Heart right ventricle (tissue), 16 donors: Measurements from ENCODE around the gene HTT. TPM values are rescaled to one million over a fixed set of nuclear protein-coding genes. Genes with fewer than 3 reads are reported as not detected.

Experiments
- ATAC-seq, 8 donors: fragments of 200-7000 bp; cut with Tn5 transposase; one replicate each; pipeline ENCODE4 v1.9.1; 2020; ENCODE audit warnings: mild to moderate bottlenecking in 8 of 8, moderate library complexity in 8 of 8, moderate number of reproducible peaks in 1 of 8
- DNase-seq, 2 donors: peaks; one replicate each; pipeline ENCODE4 v3.0.0-alpha.2; 2020
- H3K27ac ChIP-seq, 10 donors: fragments of 200-600 bp; sonication (generic) in 2 of 10; one replicate each; pipeline versions ENCODE4 v1.5.0 to v1.8.0; 2020 to 2022; ENCODE audit warnings: mild to moderate bottlenecking in 3 of 10
- H3K27me3 ChIP-seq, 7 donors: fragments of 200-600 bp; one replicate each; pipeline ENCODE4 v1.8.0; 2021 to 2022; ENCODE audit warnings: mild to moderate bottlenecking in 2 of 7
- H3K36me3 ChIP-seq, 9 donors: fragments of 200-600 bp; sonication (generic) in 1 of 9; one replicate each; pipeline versions ENCODE4 v1.5.0 to v1.8.0; 2020 to 2022; ENCODE audit warnings: mild to moderate bottlenecking in 2 of 9
- H3K4me1 ChIP-seq, 9 donors: fragments of 200-600 bp; sonication (generic) in 1 of 9; one replicate each; pipeline versions ENCODE4 v1.5.0 to v1.8.0; 2020 to 2022; ENCODE audit warnings: mild to moderate bottlenecking in 4 of 9
- H3K4me3 ChIP-seq, 10 donors: fragments of 200-600 bp; sonication (generic) in 2 of 10; one replicate each; pipeline versions ENCODE4 v1.5.0 to v1.8.0; 2020 to 2022; ENCODE audit warnings: mild to moderate bottlenecking in 7 of 10, moderate library complexity in 2 of 10
- H3K9me3 ChIP-seq, 11 donors: fragments of 200-600 bp in 10 of 11; sonication (generic) in 2 of 11; one replicate each; pipeline versions ENCODE4 v1.5.0 to v1.8.0; 2013 to 2022; ENCODE audit warnings: mild to moderate bottlenecking in 2 of 11, control low read depth in 1 of 11, moderate library complexity in 1 of 11
- CTCF ChIP-seq, 9 donors: fragments of 200-600 bp; sonication (generic) in 2 of 9; IDR thresholded peaks; one replicate each; pipeline versions ENCODE4 v1.5.0 to v1.8.0; 2021 to 2022; ENCODE audit warnings: antibody characterized with exemption in 9 of 9, mild to moderate bottlenecking in 5 of 9, moderate library complexity in 1 of 9
- WGBS, 2 donors: extraction: QIAGEN DNeasy Blood & Tissue Kit; methylation state at CpG; one replicate each; pipeline ENCODE4 v1.1.7; 2013; ENCODE audit warnings: inconsistent platforms in 1 of 2; 5-methylcytosine and 5-hydroxymethylcytosine counted together
- intact Hi-C, 10 donors: fragments of 100-400 bp; cut with DNase I; formaldehyde crosslinking; loops; one replicate each; pipeline versions ENCODE4 v1.11.1 to v1.14.2; 2022
- polyA plus RNA-seq, 2 donors: library from polyadenylated mRNA; stranded (reverse); fragments of 200-250 nt; gene quantifications; one replicate each; pipeline ENCODE4 v1.2.3, GENCODE V29; 2013
- total RNA-seq, 10 donors: library from RNA; stranded (reverse); fragmentation: NEBNext Ultra II Directional in 3 of 10; extraction: Animal tissue kit (Norgen Biotek cat#: 25700) in 3 of 10; gene quantifications; one replicate each; pipeline versions ENCODE4 v1.2.1 to v1.2.4, GENCODE V29; 2021 to 2023
- donor health status: Arrhythmogenic right ventricular cardiomyopathy.
- donor health status: ischemic (EF 13 %, LVEDD 7.1; RV severe dilation, severe dysfunction).
- donor health status: healthy with polysubstance abuse.
- donor health status: DM: no; HTN: yes; CAD: no.
- donor health status: DM: no; HTN: no; CAD: no.
- donor health status: ischemic (EF 25% LVEDD 6.9; RV normal size, moderate dysfunction).
- donor health status: ischemic (EF 25% LVEDD 5.7; RV mildly dilated, moderate dysfunction).
- donor health status: healthy.
- donor health status: DM: yes; HTN: yes; CAD: no.
- donor health status: Ischemic cardiomyopathy.
- donor health status: ischemic (EF 35%, LVEDD 5.7; RV mildly dilated, moderate dysfunction).
- donor health status: nonischemic (EF 11% LVEDD 7.7; RV severe dilation, severe dysfunction).
- donor health status: DM: yes; HTN: yes; CAD: no.
- donor health status: PGD.
- donor health status: ischemic (EF 29% LVEDD 5.4; RV normal size, mild dysfunction).
- donor health status: nonischemic (EF 23%, LVEDD 6.1; RV moderate dilation, normal function).

Gene HTT
- total and polyA plus RNA-seq, 12 donors = 6.3 to 34.0 (median 24.1) TPM

- DNase-seq = peak in 1 of 2 donors; percentile 43
- H3K27ac ChIP-seq = no peak overlapping the region
- intact Hi-C loops = no loop called here
- no peaks in the 10 kb centered on the region for H3K9me3 ChIP-seq
- peak in 2 of 8 donors; percentile 17 to 22 for ATAC-seq
- 73 to 76% methylated on average over 17 of the region's 17 CpGs for WGBS, 2 donors
- H3K36me3 ChIP-seq = peaks cover 0 to 62% (median 10%) of the 10 kb centered on the region in 9 donors
- no peaks in the 10 kb centered on the region for H3K27me3 ChIP-seq
- H3K4me3 ChIP-seq = no peak overlapping the region
- no peak for TF ChIP-seq CTCF (IDR thresholded peaks at IDR 0.05)
- peaks cover 0 to 6% (median 0%) of the 10 kb centered on the region in 9 donors for H3K4me1 ChIP-seq
Measured at GRCh38 chr4:3241898-3242524, 167.5 kb downstream of the HTT start.

GRCh38 chr4:3243136-3243780 is 168.8 kb downstream of the HTT start:
- Histone ChIP-seq H3K9me3 (no peaks in the 10 kb centered on the region), H3K4me3 (no peak overlapping the region), H3K27ac (no peak overlapping the region), H3K36me3 (peaks cover 0 to 50% (median 10%) of the 10 kb centered on the region in 9 donors), H3K27me3 (no peaks in the 10 kb centered on the region), H3K4me1 (peaks cover 0 to 6% (median 0%) of the 10 kb centered on the region in 9 donors)
- DNase-seq (no peak), ATAC-seq (no peak)
- WGBS, 2 donors = 77 to 82% methylated on average over 23 of the region's 23 CpGs
- intact Hi-C loops = no loop called here
- TF ChIP-seq CTCF (IDR thresholded peaks at IDR 0.05) = no peak

GRCh38 chr4:3244002-3244401 is 169.5 kb downstream of the HTT start:
- ATAC-seq = no peak

GRCh38 chr4:3244747-3245146 is 170.3 kb downstream of the HTT start:
- ATAC-seq = no peak
- intact Hi-C loops = no loop called here
- 90 to 91% methylated on average over 9 of the region's 9 CpGs for WGBS, 2 donors

More at GRCh38 chr4:3244002-3244401, 169.5 kb downstream of the HTT start:
- no peaks in the 10 kb centered on the region for H3K9me3 ChIP-seq
- DNase-seq = no peak
- no peaks in the 10 kb centered on the region for H3K27me3 ChIP-seq
- H3K4me1 ChIP-seq = peaks cover 0 to 6% (median 0%) of the 10 kb centered on the region in 9 donors
- peaks cover 0 to 42% (median 10%) of the 10 kb centered on the region in 9 donors for H3K36me3 ChIP-seq
- H3K4me3 ChIP-seq = no peak overlapping the region
- WGBS, 2 donors = 87 to 90% methylated on average over 1 of the region's 1 CpG
- TF ChIP-seq CTCF (IDR thresholded peaks at IDR 0.05) = no peak
- intact Hi-C loops = no loop called here
- no peak overlapping the region for H3K27ac ChIP-seq

More at GRCh38 chr4:3244747-3245146, 170.3 kb downstream of the HTT start:
- no peaks in the 10 kb centered on the region for H3K9me3 ChIP-seq
- H3K4me1 ChIP-seq = peaks cover 0 to 6% (median 0%) of the 10 kb centered on the region in 9 donors
- no peak overlapping the region for H3K27ac ChIP-seq
- no peak for DNase-seq
- no peak overlapping the region for H3K4me3 ChIP-seq
- peaks cover 0 to 35% (median 5%) of the 10 kb centered on the region in 9 donors for H3K36me3 ChIP-seq
- no peaks in the 10 kb centered on the region for H3K27me3 ChIP-seq
- TF ChIP-seq CTCF (IDR thresholded peaks at IDR 0.05) = no peak
